ENCODE data around the gene WBP2. TPM values are rescaled to one million over a fixed set of nuclear protein-coding genes. Genes with fewer than 3 reads are reported as not detected.
"Not testable (repeated sequence)": the region's sequence is repeated elsewhere in the genome, so short reads cannot be mapped to it uniquely, and the experiment has no call there.

Gene WBP2
- total RNA-seq, 2 experiments from 2014 or later, result 71.3 to 79.1 TPM

DNA sequence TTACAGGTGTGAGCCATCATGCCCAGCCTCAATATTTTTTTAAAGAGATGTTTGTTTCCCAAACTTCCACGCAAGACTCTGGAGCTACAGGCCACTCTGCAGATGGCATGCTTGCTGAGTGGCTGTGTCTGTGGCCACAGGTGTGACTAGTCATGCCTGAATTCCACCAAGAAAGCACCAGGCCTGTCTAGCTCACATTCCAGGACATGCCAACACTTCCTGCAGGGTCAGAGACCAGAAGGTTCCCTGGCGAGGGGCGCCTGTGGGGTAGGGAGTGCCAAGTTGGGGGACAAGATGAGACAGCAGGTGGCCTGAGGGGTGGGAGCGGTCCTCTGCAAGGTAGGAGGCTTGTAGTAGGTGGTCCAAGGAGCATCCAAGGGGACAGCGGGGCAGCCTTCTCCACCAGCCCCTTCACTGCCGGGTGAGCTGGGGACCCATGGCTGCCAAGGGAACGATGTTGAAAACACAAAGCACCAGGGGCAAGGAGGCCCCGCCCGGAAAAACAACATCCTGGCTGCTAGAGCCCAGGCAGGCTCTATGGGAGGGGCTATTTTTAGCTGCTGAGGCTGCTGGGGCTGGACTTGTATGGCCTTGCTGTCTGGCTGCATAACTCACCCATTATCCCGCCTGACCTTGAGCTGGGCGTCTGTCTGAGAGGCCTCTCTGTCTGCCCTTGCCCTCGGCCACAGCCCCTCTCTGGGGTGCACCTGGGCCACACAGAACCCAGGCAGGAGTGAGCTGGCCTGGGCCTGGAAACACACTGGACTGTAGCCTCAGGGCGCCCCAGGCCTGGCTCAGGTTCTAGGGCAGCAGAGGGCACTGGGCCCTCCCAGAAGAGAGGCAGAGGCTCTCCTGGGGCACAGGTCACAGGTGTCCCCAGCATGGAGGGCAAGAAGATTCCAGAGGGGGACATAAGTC lies 17.6 kb upstream of the WBP2 start:
- CTCF ChIA-PET, result interaction anchor here (1.1 to 6.1 kb wide), 8 partner anchors 8 to 141 kb away, joined by 3 to 42 read pairs (median 5); partner anchors contain the start of genes TRIM65 and WBP2
- Mint-ChIP-seq H3K36me3 (no peaks in the 10 kb centered on the region), H3K4me1 (peaks cover 35% of the 10 kb centered on the region), H3K27ac (peak overlapping the region; percentile 94), H3K9me3 (ENCODE audit: low read depth) (no peaks in the 10 kb centered on the region), H3K27me3 (peaks cover 2% of the 10 kb centered on the region), H3K4me3 (no peak overlapping the region)
- DNase-seq (peak; percentile 87), ATAC-seq (peak; percentile 68)

DNA sequence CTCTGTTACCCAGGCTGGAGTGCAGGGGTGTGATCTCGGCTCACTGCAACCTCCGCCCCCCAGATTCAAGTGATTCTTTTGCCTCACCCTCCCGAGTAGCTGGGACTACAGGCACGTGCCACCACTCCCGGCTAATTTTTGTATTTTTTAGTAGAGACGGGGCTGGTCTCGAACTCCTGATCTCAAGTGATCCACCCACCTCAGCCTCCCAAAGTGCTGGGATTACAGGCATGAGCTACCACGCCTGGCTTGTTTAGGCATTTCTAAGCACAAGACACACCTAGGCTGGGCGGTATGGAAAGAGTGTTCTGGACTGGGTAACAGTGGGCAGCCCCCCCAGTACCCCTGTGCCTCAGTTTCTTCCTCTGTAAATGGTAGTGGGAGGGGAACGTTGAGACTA lies 15.1 kb upstream of the WBP2 start:
- not testable (repeated sequence) for H3K27me3 Mint-ChIP-seq; H3K36me3 Mint-ChIP-seq; DNase-seq; H3K9me3 Mint-ChIP-seq (ENCODE audit: low read depth); H3K4me3 Mint-ChIP-seq; H3K27ac Mint-ChIP-seq; ATAC-seq
- peaks cover 20% of the 10 kb centered on the region for H3K4me1 Mint-ChIP-seq
- CTCF ChIA-PET, result interaction anchor here (1.4 to 6.1 kb wide), 2 partner anchors 12 to 26 kb away, joined by 3 to 20 read pairs; partner anchors contain the start of gene TRIM65

DNA sequence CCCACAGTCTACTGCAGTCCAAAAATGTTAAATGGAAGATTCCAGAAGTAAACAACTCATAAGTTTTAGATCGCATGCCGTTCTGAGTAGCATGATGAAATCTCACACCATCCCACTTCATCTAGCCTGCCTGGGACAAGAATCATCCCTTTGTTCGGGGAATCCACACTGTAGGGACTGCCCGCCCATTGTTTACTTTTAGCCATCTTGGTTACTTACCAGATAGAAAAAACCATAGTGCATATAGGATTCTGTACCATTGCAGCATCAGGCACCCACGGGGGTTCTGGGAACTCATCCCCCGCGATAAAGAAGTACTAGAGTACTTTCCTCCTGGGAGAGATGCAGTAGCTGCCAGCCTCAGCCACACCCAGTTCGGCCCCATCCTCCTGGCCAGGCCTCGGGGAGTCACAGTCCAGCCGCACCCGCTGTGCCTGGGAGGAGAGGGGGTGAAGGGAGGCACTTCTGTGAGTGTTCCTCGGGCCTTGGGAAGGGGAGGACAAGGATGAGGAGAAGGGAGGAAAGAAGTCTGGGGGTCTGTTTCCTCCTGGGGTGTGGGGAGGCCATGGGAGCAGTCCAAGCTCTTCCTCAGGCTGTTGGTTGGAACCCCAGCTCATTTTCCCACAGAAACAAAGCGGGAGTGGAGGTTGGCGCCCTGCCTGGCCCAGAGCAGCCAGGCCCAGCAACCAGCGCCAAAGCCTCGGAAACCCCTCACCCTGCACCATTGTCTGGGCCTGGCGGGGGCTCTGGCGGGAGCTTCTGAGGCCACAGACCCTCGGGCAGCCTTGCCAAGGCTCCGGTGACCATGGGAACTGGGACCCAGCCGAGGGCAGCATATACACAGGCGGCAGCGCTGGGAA lies 14.4 kb upstream of the WBP2 start:
- Mint-ChIP-seq H3K27me3 (no peaks in the 10 kb centered on the region), H3K4me1 (peaks cover 28% of the 10 kb centered on the region), H3K36me3 (no peaks in the 10 kb centered on the region), H3K4me3 (no peak overlapping the region), H3K9me3 (ENCODE audit: low read depth) (no peaks in the 10 kb centered on the region), H3K27ac (no peak overlapping the region)
- DNase-seq (no peak), ATAC-seq (no peak)
- CTCF ChIA-PET, result interaction anchor here (6.1 kb wide), 1 partner anchor 27 kb away, joined by 20 read pairs; the partner anchor contains the start of gene TRIM65

DNA sequence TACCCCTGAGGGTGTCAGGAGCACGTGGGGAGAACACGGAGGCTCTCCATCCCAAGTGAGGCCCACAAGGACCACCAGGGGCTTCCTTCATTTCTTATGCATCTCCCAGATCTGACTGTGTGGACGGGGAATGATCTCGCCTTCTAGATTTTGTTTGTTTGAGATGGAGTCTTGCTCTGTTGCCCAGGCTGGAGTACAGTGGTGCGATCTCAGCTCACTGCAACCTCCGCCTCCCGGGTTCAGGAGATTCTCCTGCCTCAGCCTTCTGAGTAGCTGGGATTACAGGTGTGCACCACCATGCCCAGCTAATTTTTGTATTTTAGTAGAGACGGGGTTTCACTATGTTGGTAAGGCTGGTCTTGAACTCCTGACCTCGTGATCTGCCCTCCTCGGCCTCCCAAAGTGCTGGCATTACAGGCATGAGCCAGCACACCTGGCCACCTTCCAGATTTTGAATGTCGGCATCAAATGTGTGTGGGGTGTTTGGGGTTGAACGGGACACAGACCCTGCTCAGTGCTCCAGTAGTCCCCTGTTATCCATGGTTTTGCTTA lies 13.7 kb upstream of the WBP2 start:
- CTCF ChIA-PET, result interaction anchor here (1.2 to 6.1 kb wide), 4 partner anchors 9 to 103 kb away, joined by 3 to 20 read pairs (median 6); partner anchors contain the start of genes GALK1, TRIM47 and TRIM65
- H3K4me1 Mint-ChIP-seq, result peaks cover 33% of the 10 kb centered on the region
- DNase-seq; H3K36me3 Mint-ChIP-seq; ATAC-seq; H3K9me3 Mint-ChIP-seq (ENCODE audit: low read depth); H3K27ac Mint-ChIP-seq; H3K4me3 Mint-ChIP-seq; H3K27me3 Mint-ChIP-seq: not testable (repeated sequence)

DNA sequence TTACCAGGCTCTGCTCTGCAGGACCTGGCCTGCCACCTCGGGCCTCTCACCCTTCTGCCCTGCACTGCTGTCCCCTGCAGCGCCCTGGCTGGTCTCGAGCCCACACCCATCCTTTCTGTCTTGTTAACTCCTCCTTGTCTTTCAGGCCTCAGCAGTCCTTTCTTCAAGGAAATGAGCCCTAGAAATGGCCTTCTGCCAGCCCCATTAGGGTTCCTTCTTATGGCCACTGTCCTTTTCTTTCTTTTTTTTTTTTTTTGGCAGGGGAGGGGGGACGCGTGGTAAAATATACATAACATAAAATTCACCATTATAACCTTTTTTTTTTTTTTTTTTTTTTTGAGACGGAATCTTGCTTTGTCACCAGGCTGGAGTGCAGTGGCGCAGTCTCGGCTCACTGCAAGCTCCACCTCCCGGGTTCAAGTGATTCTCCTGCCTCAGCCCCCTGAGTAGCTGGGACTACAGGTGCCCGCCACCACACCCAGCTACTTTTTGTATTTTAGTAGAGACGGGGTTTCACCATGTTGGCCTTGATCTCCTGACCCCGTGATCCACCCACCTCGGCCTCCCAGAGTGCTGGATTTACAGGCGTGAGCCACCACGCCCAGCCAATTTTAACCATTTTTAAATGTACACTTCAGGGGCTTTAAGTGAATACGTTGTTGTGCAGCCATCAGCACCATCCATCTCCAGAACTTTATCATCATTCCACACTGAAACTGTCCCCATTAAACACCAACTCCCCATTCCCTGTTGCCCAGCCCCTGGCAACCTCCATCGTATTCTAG lies 10.5 kb upstream of the WBP2 start:
- CTCF ChIA-PET, result interaction anchor here (0.7 to 12.8 kb wide), 8 partner anchors 7 to 112 kb away, joined by 3 to 175 read pairs (median 6); partner anchors contain the start of genes TRIM47 and WBP2
- not testable (repeated sequence) for H3K4me3 Mint-ChIP-seq, H3K36me3 Mint-ChIP-seq

DNA sequence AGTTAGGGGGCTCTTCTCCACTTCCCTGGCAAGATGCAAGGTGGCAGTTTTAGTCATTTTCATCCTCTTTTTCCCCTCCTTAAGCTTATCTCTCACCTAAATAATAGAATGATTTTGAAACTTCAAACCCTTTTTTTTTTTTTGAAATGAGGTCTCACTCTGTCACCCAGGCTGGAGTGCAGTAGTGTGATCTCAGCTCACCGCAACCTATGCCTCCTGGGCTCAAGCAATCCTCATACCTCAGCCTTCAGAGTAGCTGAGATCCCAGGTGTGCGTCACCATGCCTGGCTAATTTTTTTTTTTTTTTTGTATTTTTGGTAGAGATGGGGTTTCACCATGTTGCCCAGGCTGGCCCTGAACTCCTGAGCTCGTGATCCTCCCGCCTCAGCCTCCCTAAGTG lies 9.8 kb upstream of the WBP2 start:
- H3K36me3 Mint-ChIP-seq; H3K27me3 Mint-ChIP-seq; H3K9me3 Mint-ChIP-seq (ENCODE audit: low read depth): not testable (repeated sequence)
- peak; percentile 54 for DNase-seq
- CTCF ChIA-PET, result interaction anchor here (0.9 to 12.8 kb wide), 9 partner anchors 8 to 112 kb away, joined by 3 to 175 read pairs (median 5); partner anchors contain the start of genes TRIM47 and WBP2
- peak; percentile 53 for ATAC-seq
- peak overlapping the region; percentile 44 for H3K4me3 Mint-ChIP-seq
- H3K4me1 Mint-ChIP-seq, result peaks cover 21% of the 10 kb centered on the region
- peak overlapping the region; percentile 94 for H3K27ac Mint-ChIP-seq

More for the DNA sequence above, 10.5 kb upstream of the WBP2 start:
- ATAC-seq; H3K27me3 Mint-ChIP-seq; H3K9me3 Mint-ChIP-seq (ENCODE audit: low read depth); DNase-seq: not testable (repeated sequence)
- peaks cover 21% of the 10 kb centered on the region for H3K4me1 Mint-ChIP-seq
- H3K27ac Mint-ChIP-seq, result peak overlapping the region; percentile 94

DNA sequence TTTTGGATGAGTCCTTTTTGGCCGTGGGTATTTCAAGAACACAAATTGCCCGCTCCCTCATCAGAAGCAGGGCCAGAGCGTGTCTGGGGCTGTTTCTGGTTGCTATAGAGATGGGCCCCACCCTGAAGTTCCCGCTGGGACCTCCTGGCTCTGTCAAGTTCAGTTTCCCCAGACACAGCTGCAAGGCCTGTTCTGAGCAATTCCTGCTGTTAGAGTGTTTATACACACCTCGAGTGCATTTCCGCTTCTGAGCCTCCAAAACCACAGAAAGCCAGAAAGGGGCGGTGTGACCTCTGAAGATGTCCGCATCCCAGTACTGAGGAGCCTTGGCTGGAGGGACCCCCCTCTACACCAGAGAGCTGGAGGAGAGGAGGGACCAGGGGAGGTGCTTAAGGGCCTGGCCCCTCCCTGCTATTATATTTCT lies 9.3 kb upstream of the WBP2 start:
- Mint-ChIP-seq H3K27ac (peak overlapping the region; percentile 94), H3K4me1 (peaks cover 22% of the 10 kb centered on the region)
- CTCF ChIA-PET, result interaction anchor here (0.9 to 12.8 kb wide), 9 partner anchors 9 to 111 kb away, joined by 3 to 175 read pairs (median 5); partner anchors contain the start of genes TRIM47 and WBP2

DNA sequence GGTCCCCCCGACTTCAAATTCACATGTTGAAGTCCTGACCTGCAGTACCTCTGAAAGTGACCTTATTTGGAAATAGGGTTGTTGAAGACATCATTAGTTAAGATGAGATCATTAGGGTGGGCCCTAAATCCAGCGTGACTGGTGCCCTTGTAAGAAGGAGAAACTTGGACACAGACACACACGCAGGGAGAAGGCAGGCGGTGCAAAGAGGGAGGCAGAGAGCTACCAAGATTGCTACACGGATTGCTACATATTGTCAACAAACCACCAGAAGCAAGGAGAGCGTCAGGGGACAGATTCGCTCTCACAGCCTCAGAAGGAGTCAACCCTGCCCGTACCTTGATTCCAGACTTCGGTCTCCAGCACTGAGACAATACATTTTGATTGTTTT lies 6.8 kb upstream of the WBP2 start:
- no peaks in the 10 kb centered on the region for H3K27me3 Mint-ChIP-seq
- no peak for DNase-seq
- H3K27ac Mint-ChIP-seq, result peak overlapping the region; percentile 41
- no peak for ATAC-seq
- no peaks in the 10 kb centered on the region for H3K9me3 Mint-ChIP-seq (ENCODE audit: low read depth)
- H3K4me1 Mint-ChIP-seq, result peaks cover 38% of the 10 kb centered on the region
- H3K36me3 Mint-ChIP-seq, result no peaks in the 10 kb centered on the region
- no peak overlapping the region for H3K4me3 Mint-ChIP-seq
- CTCF ChIA-PET, result interaction anchor here (0.8 to 12.8 kb wide), 20 partner anchors 10 to 113 kb away, joined by 3 to 175 read pairs (median 6); partner anchors contain the start of genes GALK1, MRPL38, TRIM47 and TRIM65

More for the DNA sequence above, 9.3 kb upstream of the WBP2 start:
- peak; percentile 90 for DNase-seq
- Mint-ChIP-seq H3K9me3 (ENCODE audit: low read depth) (no peaks in the 10 kb centered on the region), H3K4me3 (peak overlapping the region; percentile 44), H3K27me3 (no peaks in the 10 kb centered on the region), H3K36me3 (no peaks in the 10 kb centered on the region)
- ATAC-seq, result peak; percentile 85

DNA sequence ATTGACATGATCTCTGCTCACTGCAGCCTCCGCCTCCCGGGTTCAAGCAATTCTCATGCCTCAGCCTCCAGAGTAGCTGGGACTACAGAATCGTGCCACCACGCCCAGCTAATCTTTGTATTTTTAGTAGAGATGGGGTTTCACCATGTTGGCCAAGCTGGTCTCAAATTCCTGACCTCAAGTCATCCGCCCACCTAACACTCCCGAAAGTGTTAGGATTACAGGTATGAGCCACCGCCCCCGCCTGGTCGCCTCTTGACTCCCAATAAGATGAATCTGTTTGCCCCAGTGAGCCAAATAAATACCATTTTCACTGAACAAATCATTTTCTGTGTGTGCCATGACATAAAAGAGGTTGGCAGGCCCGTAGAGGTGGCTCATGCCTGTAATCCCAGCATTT lies 4.2 kb upstream of the WBP2 start:
- H3K27me3 Mint-ChIP-seq; ATAC-seq; H3K4me3 Mint-ChIP-seq; DNase-seq; H3K9me3 Mint-ChIP-seq (ENCODE audit: low read depth); H3K36me3 Mint-ChIP-seq: not testable (repeated sequence)
- CTCF ChIA-PET, result interaction anchor here (0.9 to 12.8 kb wide), 13 partner anchors 8 to 226 kb away, joined by 3 to 175 read pairs (median 7); partner anchors contain the start of genes GALK1, MRPL38, SMIM5 and TRIM47
- H3K4me1 Mint-ChIP-seq, result peaks cover 33% of the 10 kb centered on the region
- H3K27ac Mint-ChIP-seq, result peak overlapping the region; percentile 45

DNA sequence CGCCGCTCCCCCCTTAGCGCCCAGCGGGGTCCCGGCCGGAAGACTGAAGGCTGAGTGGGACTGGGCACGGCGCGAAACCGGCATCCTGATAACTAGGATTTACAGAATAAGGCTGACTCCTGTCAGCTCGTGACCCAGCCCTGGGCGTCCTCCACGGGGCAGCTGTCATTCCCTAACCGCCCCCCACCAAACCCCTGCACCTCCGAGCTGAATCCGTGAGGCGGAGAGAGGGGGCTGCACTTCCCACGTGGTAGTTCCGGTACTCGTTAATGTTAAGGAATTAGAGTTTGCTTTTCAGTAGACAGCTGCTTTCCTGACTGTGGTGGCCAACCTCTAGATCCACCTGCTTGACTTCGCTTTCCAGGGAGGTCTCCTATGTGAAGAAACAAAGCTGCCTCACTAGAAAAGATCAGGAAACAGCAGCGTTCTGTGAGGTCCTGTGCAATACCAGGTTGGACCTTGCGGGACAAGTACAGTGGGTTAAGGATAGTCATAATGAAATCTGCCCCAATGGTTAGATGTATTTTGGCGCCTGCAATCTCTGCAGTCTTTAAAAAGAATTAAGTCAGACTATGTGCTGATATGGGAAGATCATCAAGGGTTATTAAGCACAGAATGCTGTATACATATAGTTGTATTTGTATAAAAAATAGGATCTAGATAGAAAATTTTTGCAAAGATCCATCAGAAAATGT lies 1.1 kb upstream of the WBP2 start:
- Mint-ChIP-seq H3K4me1 (peaks cover 38% of the 10 kb centered on the region), H3K36me3 (peaks cover 3% of the 10 kb centered on the region), H3K27me3 (no peaks in the 10 kb centered on the region), H3K9me3 (ENCODE audit: low read depth) (no peaks in the 10 kb centered on the region), H3K27ac (peak overlapping the region; percentile 95), H3K4me3 (no peak overlapping the region)
- CTCF ChIA-PET, result interaction anchor here (0.9 to 12.8 kb wide), 17 partner anchors 9 to 528 kb away, joined by 3 to 175 read pairs (median 8); partner anchors contain the start of genes GALK1, TRIM47, TRIM65 and UNC13D
- peak; percentile 31 for ATAC-seq
- peak; percentile 49 for DNase-seq

DNA sequence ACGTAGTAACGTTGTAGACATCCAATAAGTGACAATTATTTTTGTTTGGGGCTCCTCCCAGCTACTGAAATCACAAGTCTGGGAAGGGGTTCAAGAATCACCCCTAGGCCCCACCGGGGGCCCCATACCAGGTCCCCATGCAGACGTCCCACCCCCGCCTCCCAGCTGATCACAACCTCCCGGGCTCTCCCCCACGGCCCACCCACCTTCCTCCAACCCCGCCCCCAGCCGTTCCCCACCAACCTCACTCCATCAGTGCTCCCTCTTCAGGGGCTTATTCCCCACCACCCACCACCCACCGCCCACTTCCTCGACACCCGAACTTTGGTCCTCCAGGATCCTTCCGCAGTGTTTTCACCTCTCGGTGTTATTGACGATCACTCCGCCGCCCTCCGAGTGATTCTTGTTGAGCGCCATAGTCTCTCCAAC lies 240 bp downstream of the WBP2 start:
- H3K4me3 Mint-ChIP-seq, result no peak overlapping the region
- H3K4me1 Mint-ChIP-seq, result peaks cover 38% of the 10 kb centered on the region
- ATAC-seq, result peak; percentile 0
- H3K36me3 Mint-ChIP-seq, result peaks cover 5% of the 10 kb centered on the region
- H3K9me3 Mint-ChIP-seq (ENCODE audit: low read depth), result no peaks in the 10 kb centered on the region
- H3K27me3 Mint-ChIP-seq, result no peaks in the 10 kb centered on the region
- CTCF ChIA-PET, result interaction anchor here (0.9 to 12.8 kb wide), 27 partner anchors 8 to 529 kb away, joined by 3 to 175 read pairs (median 5); partner anchors contain the start of genes GALK1, MRPL38, TRIM47 and TRIM65
- DNase-seq, result no peak
- no peak overlapping the region for H3K27ac Mint-ChIP-seq
